ENCODE results near the gene CXXC4.

Gene CXXC4

DNA sequence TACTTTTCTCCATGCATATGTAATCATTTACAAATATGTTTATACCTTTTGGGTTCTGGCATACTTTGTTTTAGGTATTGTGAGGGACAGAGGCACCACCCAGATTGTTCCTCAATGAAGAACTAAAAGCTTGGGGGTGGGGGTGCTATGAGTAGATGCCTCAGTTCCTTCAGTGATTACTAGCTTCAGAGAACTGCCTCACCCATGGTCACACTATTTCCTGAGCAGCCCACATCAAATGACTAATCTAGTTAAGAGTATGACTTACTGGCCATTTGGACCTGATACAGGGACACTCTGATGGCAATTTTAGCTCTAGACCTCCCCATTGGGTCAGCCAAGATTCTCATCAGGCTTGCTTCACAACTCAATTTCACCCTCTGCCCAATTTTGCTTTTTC lies 22.2 kb upstream of the CXXC4 start:
- Histone ChIP-seq H4K20me1 (ENCODE audit: control insufficient read depth, insufficient read depth, low read depth, low read length) (no peaks in the 10 kb centered on the region), H3K4me3 (ENCODE audit: low read length) (no peak overlapping the region), H3F3A (ENCODE audit: control insufficient read depth, insufficient read depth) (no peaks in the 10 kb centered on the region), H3K9me3 (ENCODE audit: control insufficient read depth, insufficient read depth, low read length) (no peaks in the 10 kb centered on the region), H3K4me2 (ENCODE audit: low read length) (no peak overlapping the region), H3K79me2 (ENCODE audit: control insufficient read depth, low read length) (no peaks in the 10 kb centered on the region), H3K36me3 (ENCODE audit: control insufficient read depth, low read length) (no peaks in the 10 kb centered on the region), H3K9me2 (replicated peaks; ENCODE audit: control insufficient read depth, low read length) (no peaks in the 10 kb centered on the region), H3K27ac (ENCODE audit: low read depth, low read length) (no peak overlapping the region), H3K4me1 (ENCODE audit: control insufficient read depth, low read length) (no peaks in the 10 kb centered on the region), H3K27me3 (ENCODE audit: control insufficient read depth, low read length) (no peaks in the 10 kb centered on the region)
- TF ChIP-seq CTCF (IDR thresholded peaks at IDR 0.05; ENCODE audit: low read depth, low read length, poor library complexity, severe bottlenecking) = no peak
- no peak for TF ChIP-seq EZH2phosphoT487 (IDR thresholded peaks at IDR 0.05; ENCODE audit: borderline replicate concordance, low read length)

DNA sequence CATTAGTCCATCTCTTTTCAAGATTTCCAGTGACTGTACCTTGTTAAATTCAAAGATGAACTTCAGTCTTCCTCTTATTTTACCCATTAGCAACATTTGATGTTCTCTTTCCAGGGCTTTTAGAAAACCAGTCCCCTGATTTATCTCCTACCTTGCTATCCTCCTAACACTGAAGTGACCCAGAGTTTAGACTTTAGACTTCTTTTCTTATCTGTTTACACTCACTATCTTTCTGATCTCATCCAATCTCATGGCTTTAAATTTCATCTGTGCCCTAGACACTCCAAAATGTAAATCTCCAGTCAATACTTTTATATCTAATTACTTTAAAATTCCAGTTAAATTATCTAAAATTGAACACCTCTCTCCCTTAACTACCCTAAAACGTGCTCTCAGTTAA lies 13.5 kb upstream of the CXXC4 start:
- H3K79me2 ChIP-seq (ENCODE audit: control insufficient read depth, low read length) = no peaks in the 10 kb centered on the region
- H3K9me3 ChIP-seq (ENCODE audit: control insufficient read depth, insufficient read depth, low read length) = no peaks in the 10 kb centered on the region
- no peaks in the 10 kb centered on the region for H3F3A ChIP-seq (ENCODE audit: control insufficient read depth, insufficient read depth)
- TF ChIP-seq CTCF (IDR thresholded peaks at IDR 0.05; ENCODE audit: low read depth, low read length, poor library complexity, severe bottlenecking) = no peak
- TF ChIP-seq EZH2phosphoT487 (IDR thresholded peaks at IDR 0.05; ENCODE audit: borderline replicate concordance, low read length) = no peak
- no peak overlapping the region for H3K4me2 ChIP-seq (ENCODE audit: low read length)
- H3K36me3 ChIP-seq (ENCODE audit: control insufficient read depth, low read length) = no peaks in the 10 kb centered on the region
- H3K4me3 ChIP-seq (ENCODE audit: low read length) = no peak overlapping the region
- H3K27me3 ChIP-seq (ENCODE audit: control insufficient read depth, low read length) = no peaks in the 10 kb centered on the region
- no peak overlapping the region for H3K27ac ChIP-seq (ENCODE audit: low read depth, low read length)
- H4K20me1 ChIP-seq (ENCODE audit: control insufficient read depth, insufficient read depth, low read depth, low read length) = no peaks in the 10 kb centered on the region
- H3K4me1 ChIP-seq (ENCODE audit: control insufficient read depth, low read length) = no peaks in the 10 kb centered on the region
- no peaks in the 10 kb centered on the region for H3K9me2 ChIP-seq (replicated peaks; ENCODE audit: control insufficient read depth, low read length)

GRCh38 chr4:104507112-104507511 lies 12.4 kb upstream of the CXXC4 start:
- no peaks in the 10 kb centered on the region for H3K9me3 ChIP-seq (ENCODE audit: control insufficient read depth, insufficient read depth, low read length)
- no peaks in the 10 kb centered on the region for H3F3A ChIP-seq (ENCODE audit: control insufficient read depth, insufficient read depth)
- TF ChIP-seq EZH2phosphoT487 (IDR thresholded peaks at IDR 0.05; ENCODE audit: borderline replicate concordance, low read length) (no peak), CTCF (IDR thresholded peaks at IDR 0.05; ENCODE audit: low read depth, low read length, poor library complexity, severe bottlenecking) (no peak)
- no peaks in the 10 kb centered on the region for H3K79me2 ChIP-seq (ENCODE audit: control insufficient read depth, low read length)
- no peak overlapping the region for H3K27ac ChIP-seq (ENCODE audit: low read depth, low read length)
- no peaks in the 10 kb centered on the region for H4K20me1 ChIP-seq (ENCODE audit: control insufficient read depth, insufficient read depth, low read depth, low read length)
- no peaks in the 10 kb centered on the region for H3K36me3 ChIP-seq (ENCODE audit: control insufficient read depth, low read length)
- no peaks in the 10 kb centered on the region for H3K4me1 ChIP-seq (ENCODE audit: control insufficient read depth, low read length)
- H3K9me2 ChIP-seq (replicated peaks; ENCODE audit: control insufficient read depth, low read length) = no peaks in the 10 kb centered on the region
- no peak overlapping the region for H3K4me3 ChIP-seq (ENCODE audit: low read length)
- no peak overlapping the region for H3K4me2 ChIP-seq (ENCODE audit: low read length)
- H3K27me3 ChIP-seq (ENCODE audit: control insufficient read depth, low read length) = no peaks in the 10 kb centered on the region

DNA sequence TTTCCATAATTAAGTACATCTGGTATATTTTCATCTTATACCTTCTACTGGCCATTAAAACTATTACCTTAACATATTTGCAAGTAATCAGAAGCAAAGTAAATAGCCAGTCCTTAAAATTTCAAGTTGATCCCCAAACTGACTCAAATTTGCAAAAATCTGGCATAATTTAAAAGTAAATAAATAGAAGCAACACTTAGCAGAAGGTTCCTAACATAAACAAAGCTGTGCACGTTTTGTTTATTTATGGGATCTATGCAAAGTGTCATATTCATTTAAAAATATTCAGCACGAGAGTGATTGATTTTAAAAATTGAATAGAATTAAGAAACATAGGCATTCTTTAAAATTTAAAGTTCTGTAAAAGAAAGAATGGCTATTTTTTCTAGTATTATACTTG lies 9.8 kb upstream of the CXXC4 start:
- no peaks in the 10 kb centered on the region for H3K36me3 ChIP-seq (ENCODE audit: control insufficient read depth, low read length)
- no peak overlapping the region for H3K4me2 ChIP-seq (ENCODE audit: low read length)
- no peaks in the 10 kb centered on the region for H4K20me1 ChIP-seq (ENCODE audit: control insufficient read depth, insufficient read depth, low read depth, low read length)
- no peaks in the 10 kb centered on the region for H3K9me3 ChIP-seq (ENCODE audit: control insufficient read depth, insufficient read depth, low read length)
- TF ChIP-seq CTCF (IDR thresholded peaks at IDR 0.05; ENCODE audit: low read depth, low read length, poor library complexity, severe bottlenecking) = no peak
- TF ChIP-seq EZH2phosphoT487 (IDR thresholded peaks at IDR 0.05; ENCODE audit: borderline replicate concordance, low read length) = no peak
- no peak overlapping the region for H3K4me3 ChIP-seq (ENCODE audit: low read length)
- no peaks in the 10 kb centered on the region for H3K27me3 ChIP-seq (ENCODE audit: control insufficient read depth, low read length)
- no peaks in the 10 kb centered on the region for H3K4me1 ChIP-seq (ENCODE audit: control insufficient read depth, low read length)
- no peak overlapping the region for H3K27ac ChIP-seq (ENCODE audit: low read depth, low read length)
- no peaks in the 10 kb centered on the region for H3K79me2 ChIP-seq (ENCODE audit: control insufficient read depth, low read length)
- no peaks in the 10 kb centered on the region for H3K9me2 ChIP-seq (replicated peaks; ENCODE audit: control insufficient read depth, low read length)
- H3F3A ChIP-seq (ENCODE audit: control insufficient read depth, insufficient read depth) = no peaks in the 10 kb centered on the region

All from DOHH2 (cell line).